Measurements from ENCODE around the gene ADCK1.

DNA sequence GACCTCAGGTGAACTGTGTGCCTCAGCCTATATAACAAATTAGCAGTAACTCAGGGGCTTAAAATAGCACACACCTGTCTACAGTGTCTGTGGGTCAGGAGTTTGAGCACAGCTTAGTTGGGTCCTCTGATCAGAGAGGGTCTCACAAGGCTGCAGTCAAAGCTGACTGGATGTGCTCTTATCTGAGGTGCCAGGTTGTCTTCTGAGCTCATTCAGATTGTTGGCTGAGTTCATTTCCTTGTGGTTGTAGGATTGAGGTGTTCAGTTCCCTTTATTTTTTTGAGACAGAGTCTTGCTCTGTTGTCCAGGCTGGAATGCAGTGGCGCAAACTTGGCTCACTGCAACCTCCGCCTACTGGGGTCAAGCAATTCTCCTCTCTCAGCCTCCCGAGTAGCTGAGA is 164.7 kb downstream of the ADCK1 start:
- no peak for TF ChIP-seq EZH2 (IDR thresholded peaks at IDR 0.05; ENCODE audit: low read depth, unreplicated experiment)
- TF ChIP-seq, protein P1, sequence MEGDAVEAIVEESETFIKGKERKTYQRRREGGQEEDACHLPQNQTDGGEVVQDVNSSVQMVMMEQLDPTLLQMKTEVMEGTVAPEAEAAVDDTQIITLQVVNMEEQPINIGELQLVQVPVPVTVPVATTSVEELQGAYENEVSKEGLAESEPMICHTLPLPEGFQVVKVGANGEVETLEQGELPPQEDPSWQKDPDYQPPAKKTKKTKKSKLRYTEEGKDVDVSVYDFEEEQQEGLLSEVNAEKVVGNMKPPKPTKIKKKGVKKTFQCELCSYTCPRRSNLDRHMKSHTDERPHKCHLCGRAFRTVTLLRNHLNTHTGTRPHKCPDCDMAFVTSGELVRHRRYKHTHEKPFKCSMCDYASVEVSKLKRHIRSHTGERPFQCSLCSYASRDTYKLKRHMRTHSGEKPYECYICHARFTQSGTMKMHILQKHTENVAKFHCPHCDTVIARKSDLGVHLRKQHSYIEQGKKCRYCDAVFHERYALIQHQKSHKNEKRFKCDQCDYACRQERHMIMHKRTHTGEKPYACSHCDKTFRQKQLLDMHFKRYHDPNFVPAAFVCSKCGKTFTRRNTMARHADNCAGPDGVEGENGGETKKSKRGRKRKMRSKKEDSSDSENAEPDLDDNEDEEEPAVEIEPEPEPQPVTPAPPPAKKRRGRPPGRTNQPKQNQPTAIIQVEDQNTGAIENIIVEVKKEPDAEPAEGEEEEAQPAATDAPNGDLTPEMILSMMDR (conservative IDR thresholded peaks at IDR 0.05; ENCODE audit: low read depth in 2 of 2), result no peak
